Measurements from ENCODE around the gene MRPS18A. TPM values are rescaled to one million over a fixed set of nuclear protein-coding genes. Genes with fewer than 3 reads are reported as not detected.

Gene MRPS18A
- total RNA-seq, 3 donors from 2014 or later, result 37.7 to 63.2 (median 40.6) TPM

DNA sequence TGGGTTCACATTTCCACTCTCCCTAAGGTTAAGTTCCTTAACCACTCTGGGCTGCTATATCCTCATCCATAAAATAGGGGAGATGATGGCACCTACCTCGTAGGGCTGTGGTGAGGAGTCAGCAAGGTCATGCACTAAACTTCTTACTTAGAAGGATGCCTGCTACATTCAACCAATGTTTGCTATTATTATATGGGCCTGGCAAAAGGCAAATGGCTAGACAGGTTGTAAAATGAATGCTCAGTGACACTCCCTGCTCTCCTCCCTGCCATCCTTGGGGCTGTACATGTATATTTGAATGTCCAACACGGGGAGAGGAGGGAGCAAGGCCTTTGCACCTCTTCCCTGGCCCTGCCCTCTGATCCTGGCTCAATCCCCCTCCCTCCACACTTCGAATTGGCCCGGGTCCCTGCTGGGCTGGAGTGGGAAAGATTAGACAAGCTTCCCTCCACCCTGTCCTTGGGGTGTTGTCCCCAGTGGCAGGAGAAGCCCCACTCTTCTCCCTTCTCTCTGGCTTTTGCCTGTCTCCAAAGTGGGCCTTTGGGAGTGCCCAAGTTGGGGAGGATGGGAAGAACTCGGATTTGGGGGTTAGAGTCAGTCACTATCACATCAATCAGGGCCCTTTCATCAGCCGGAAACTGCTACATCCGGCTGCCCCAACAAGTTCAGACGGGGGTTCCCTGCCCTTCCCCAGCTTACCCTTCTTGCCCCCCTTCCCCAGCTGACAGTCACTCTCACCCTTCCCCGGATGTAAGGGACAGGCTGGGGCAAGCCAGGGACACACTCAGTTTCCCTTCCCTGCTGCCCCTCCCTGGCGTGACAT is 46.1 kb upstream of the MRPS18A start:
- H3K9me3 ChIP-seq, result peaks cover 8 to 13% of the 10 kb centered on the region in 2 donors
- no peak for DNase-seq (ENCODE audit: low spot score in 2 of 2)
- H3K27me3 ChIP-seq, result no peaks in the 10 kb centered on the region
- no peaks in the 10 kb centered on the region for H3K4me1 ChIP-seq
- no peaks in the 10 kb centered on the region for H3K36me3 ChIP-seq
- no peak overlapping the region for H3K27ac ChIP-seq
- TF ChIP-seq, protein P1, sequence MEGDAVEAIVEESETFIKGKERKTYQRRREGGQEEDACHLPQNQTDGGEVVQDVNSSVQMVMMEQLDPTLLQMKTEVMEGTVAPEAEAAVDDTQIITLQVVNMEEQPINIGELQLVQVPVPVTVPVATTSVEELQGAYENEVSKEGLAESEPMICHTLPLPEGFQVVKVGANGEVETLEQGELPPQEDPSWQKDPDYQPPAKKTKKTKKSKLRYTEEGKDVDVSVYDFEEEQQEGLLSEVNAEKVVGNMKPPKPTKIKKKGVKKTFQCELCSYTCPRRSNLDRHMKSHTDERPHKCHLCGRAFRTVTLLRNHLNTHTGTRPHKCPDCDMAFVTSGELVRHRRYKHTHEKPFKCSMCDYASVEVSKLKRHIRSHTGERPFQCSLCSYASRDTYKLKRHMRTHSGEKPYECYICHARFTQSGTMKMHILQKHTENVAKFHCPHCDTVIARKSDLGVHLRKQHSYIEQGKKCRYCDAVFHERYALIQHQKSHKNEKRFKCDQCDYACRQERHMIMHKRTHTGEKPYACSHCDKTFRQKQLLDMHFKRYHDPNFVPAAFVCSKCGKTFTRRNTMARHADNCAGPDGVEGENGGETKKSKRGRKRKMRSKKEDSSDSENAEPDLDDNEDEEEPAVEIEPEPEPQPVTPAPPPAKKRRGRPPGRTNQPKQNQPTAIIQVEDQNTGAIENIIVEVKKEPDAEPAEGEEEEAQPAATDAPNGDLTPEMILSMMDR (IDR thresholded peaks at IDR 0.05), result no peak
- TF ChIP-seq POLR2AphosphoS5 (IDR thresholded peaks at IDR 0.05) (no peak), POLR2A (IDR thresholded peaks at IDR 0.05) (no peak)
- intact Hi-C loops (cut with DNase I; ENCODE audit: low total_unique reads), result no loop called here
- no peak overlapping the region for H3K4me3 ChIP-seq

DNA sequence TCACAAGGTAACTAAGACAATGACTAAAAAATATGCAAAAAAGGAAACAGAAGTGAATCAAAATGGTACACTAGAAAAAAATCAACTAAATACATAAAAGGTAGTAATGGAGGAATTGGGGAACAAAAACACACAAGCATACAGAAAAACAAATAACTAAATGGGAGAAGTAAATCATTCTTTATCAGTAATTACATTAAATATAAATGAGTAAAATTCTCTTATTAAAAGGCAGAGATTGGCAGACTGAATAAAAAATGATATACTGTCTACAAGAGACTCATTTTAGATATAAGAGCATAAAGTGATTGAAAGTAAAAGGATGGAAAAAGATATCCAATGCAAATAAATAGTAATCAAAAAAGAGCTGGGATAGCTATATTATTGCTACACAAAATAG is 43.0 kb upstream of the MRPS18A start:
- Histone ChIP-seq H3K27me3 (no peaks in the 10 kb centered on the region), H3K4me1 (peaks cover 0 to under 1% of the 10 kb centered on the region in 2 donors), H3K27ac (no peak overlapping the region), H3K4me3 (no peak overlapping the region), H3K9me3 (peaks cover 8 to 13% of the 10 kb centered on the region in 2 donors), H3K36me3 (no peaks in the 10 kb centered on the region)
- no peak for TF ChIP-seq POLR2AphosphoS5 (IDR thresholded peaks at IDR 0.05)
- TF ChIP-seq, protein P1 (IDR thresholded peaks at IDR 0.05), result no peak
- no peak for TF ChIP-seq POLR2A (IDR thresholded peaks at IDR 0.05)
- intact Hi-C loops (cut with DNase I; ENCODE audit: low total_unique reads), result no loop called here
- no peak for DNase-seq (ENCODE audit: low spot score in 2 of 2)

DNA sequence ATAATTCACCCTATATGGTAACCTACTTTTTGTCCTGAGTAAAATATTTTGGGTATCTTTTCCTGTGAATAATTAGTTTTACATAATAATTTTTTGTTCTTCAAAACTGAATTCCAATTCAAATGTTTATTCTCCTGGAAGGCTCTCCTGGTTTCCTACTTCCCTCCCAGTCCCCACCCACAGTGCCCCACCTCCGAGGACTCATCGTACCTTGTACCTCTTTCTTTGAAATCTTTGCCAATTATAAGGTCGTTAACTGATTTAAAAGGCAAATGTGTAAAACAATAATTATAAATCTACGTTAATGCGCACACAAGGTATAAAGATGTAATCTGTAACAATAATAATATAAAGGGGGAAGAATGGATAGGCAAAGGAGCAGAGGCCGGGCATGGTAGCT is 41.9 kb upstream of the MRPS18A start:
- no peaks in the 10 kb centered on the region for H3K27me3 ChIP-seq
- peaks cover 8 to 13% of the 10 kb centered on the region in 2 donors for H3K9me3 ChIP-seq
- no peak for DNase-seq (ENCODE audit: low spot score in 2 of 2)
- intact Hi-C loops (cut with DNase I; ENCODE audit: low total_unique reads), result no loop called here
- TF ChIP-seq POLR2AphosphoS5 (IDR thresholded peaks at IDR 0.05), result no peak
- TF ChIP-seq, protein P1 (IDR thresholded peaks at IDR 0.05), result no peak
- TF ChIP-seq POLR2A (IDR thresholded peaks at IDR 0.05), result no peak
- H3K4me3 ChIP-seq, result no peak overlapping the region
- no peaks in the 10 kb centered on the region for H3K36me3 ChIP-seq
- no peak overlapping the region for H3K27ac ChIP-seq
- peaks cover 10 to 11% of the 10 kb centered on the region in 2 donors for H3K4me1 ChIP-seq

DNA sequence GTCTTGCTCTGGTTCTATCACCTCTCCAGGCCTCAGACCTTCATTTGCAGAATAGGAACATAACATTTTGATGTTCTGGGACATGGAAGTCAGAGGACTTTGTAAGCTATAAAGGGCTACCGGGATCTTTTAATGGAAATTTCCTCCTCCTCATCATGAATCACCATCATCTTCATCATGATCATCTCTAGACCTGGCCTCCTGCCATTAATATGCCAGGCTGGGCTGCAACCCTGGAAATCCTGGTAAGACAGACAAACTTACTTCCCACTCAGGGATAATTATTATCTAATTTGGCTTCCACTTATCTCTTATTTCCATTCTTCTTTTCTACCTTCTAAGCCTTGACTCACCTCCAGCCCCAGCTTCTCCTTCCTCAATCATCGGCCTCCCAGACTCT is 41.0 kb upstream of the MRPS18A start:
- no peak for DNase-seq (ENCODE audit: low spot score in 2 of 2)
- Histone ChIP-seq H3K36me3 (no peaks in the 10 kb centered on the region), H3K27ac (peak overlapping the region in 1 of 2 donors; percentile 11), H3K4me3 (no peak overlapping the region), H3K9me3 (peaks cover 8 to 13% of the 10 kb centered on the region in 2 donors), H3K4me1 (peaks cover 11 to 17% of the 10 kb centered on the region in 2 donors), H3K27me3 (no peaks in the 10 kb centered on the region)
- TF ChIP-seq, protein P1 (IDR thresholded peaks at IDR 0.05), result no peak
- TF ChIP-seq POLR2AphosphoS5 (IDR thresholded peaks at IDR 0.05) (no peak), POLR2A (IDR thresholded peaks at IDR 0.05) (no peak)
- intact Hi-C loops (cut with DNase I; ENCODE audit: low total_unique reads), result no loop called here

GRCh38 chr6:43727634-43728033 is 40.0 kb upstream of the MRPS18A start:
- Histone ChIP-seq H3K9me3 (peaks cover 8 to 13% of the 10 kb centered on the region in 2 donors), H3K4me1 (peaks cover 11 to 17% of the 10 kb centered on the region in 2 donors), H3K36me3 (no peaks in the 10 kb centered on the region), H3K27ac (no peak overlapping the region), H3K4me3 (no peak overlapping the region), H3K27me3 (no peaks in the 10 kb centered on the region)
- intact Hi-C loops (cut with DNase I; ENCODE audit: low total_unique reads), result no loop called here
- no peak for TF ChIP-seq POLR2AphosphoS5 (IDR thresholded peaks at IDR 0.05)
- no peak for TF ChIP-seq POLR2A (IDR thresholded peaks at IDR 0.05)
- TF ChIP-seq, protein P1 (IDR thresholded peaks at IDR 0.05), result no peak
- DNase-seq (ENCODE audit: low spot score in 2 of 2), result no peak
